ENCODE measurements around the gene GSTM4.

The GSTM4 gene

DNA sequence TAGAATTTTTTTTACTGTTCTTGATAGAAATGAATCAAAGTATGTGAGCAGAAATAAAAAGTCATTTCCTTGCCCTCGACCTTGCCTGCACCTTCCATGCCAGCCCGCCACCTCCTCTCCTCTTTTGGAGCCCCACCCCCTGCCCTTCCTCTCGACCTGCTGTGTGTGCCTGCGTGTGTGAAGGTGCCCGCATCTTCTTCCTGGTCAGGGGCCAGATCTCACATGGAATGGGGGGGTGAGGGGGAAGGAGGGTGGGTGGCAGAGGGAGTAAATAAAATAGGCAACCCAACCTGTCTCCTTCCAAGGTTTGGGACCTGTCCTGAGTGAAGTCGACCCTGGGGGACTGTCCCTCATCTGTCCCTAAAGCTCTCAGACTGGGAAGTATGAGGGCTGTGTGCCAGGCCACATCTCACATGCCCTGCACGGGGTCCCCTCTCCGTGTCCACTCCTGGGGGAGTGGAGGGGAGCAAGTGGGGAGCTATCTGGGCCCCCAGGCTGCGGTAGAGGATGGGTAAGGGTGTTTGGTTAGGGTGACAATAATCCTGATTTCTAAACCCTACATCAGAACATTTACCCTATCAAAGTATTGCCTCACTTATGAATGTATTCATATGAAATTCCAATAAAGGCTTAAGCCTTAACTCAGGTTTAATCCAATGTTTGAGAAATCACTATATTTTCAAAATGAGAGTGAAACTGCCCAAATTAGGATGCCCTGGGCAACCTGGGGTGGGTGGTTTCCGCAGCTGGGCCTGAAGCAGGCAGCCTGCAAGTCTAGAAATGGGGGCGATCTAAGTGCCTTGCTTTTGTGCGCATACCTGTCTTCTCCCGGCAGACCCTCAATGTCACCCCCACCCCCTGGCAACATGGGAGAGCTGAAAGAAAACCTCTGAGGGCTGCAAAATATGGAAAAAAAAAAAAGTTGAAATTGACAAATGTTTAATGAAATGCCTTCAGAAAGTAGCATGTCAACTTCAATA lies 20.8 kb upstream of the GSTM4 start:
- intact Hi-C loops (cut with DNase I), result no loop called here
- peak in 4 of 42 donors; percentile 1 to 36 (median 24) for DNase-seq

DNA sequence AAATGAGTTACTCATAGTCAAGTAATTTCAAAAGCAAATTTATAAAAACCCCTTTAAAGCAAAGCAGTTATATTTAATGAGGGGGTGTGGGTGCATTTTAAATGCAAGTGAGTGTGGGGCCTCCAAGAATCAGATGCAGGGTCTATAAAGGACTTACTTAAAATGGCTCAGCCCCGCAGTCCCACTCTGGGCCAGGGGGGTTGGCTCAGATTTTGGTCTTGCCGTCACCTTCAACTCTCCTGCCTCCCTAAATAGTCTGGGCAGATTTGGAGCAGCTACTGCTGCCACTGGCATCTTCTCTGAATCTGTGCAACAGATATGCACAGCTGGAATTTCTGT lies 20.1 kb upstream of the GSTM4 start:
- DNase-seq, result peak in 4 of 42 donors; percentile 0 to 34 (median 12)
- intact Hi-C loops (cut with DNase I), result no loop called here

- intact Hi-C loops (cut with DNase I), result no loop called here
- peak in 15 of 42 donors; percentile 21 to 80 (median 64) for DNase-seq
Measured at GRCh38 chr1:109636201-109636952, 19.5 kb upstream of the GSTM4 start.

DNA sequence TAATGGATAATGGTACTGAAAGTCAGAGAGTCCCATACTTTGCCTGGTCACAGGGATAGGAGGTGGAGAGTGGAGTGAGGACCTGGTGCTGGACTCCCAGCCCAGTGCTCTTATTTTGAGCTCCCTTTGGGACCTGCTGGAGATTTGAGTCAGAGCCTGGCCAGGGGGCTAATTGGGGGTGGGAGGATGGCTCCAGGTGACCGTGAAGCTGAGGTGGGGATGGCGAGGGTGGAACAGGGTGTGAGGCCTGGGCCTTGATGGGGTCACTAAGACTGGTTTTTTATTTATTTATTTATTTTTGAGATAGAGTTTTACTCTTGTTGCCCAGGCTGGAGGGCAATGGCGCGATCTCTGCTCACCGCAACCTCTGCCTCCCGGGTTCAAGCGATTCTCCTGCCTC lies 18.5 kb upstream of the GSTM4 start:
- peak in 6 of 42 donors; percentile 0 to 14 (median 4) for DNase-seq
- intact Hi-C loops (cut with DNase I), result no loop called here

DNA sequence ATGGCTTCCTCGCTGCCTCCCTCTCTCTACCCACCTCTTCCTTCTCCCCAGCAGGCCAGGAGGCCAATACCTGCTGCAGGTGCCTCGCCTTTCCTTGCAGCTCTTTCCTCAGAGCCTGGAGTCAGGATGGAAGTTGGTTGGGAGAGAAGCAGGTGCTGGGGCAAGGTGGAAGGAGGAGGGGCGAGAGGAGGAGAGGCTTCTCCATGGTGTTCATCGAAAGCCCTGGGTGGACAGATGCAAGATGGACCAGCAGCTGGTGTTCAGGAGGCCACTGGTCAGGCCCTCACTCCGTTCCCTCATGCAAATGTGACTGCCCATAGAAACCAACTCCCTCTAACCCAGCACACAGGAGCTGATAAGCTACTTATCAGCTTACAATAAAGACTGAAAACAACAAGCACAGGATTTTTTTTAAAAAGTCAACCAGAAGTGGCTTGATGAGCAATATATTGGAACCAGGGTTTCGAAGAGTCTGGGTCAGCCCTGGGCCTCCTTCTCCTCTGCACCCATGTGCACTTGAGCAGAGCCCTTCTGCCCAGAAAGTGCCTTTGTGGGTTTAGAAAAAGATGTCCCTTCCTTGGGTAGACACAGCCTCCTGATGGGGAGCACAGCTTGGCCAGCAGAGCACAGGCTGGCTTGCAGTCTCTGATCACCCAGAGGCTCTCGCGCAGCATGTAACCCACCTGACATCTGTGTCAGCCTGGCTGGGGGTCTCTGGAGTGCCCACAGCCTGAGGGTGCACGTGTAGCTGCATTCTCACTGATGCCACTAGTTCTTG lies 16.6 kb upstream of the GSTM4 start:
- intact Hi-C loops (cut with DNase I), result no loop called here
- peak in 5 of 42 donors; percentile 4 to 34 (median 15) for DNase-seq

DNA sequence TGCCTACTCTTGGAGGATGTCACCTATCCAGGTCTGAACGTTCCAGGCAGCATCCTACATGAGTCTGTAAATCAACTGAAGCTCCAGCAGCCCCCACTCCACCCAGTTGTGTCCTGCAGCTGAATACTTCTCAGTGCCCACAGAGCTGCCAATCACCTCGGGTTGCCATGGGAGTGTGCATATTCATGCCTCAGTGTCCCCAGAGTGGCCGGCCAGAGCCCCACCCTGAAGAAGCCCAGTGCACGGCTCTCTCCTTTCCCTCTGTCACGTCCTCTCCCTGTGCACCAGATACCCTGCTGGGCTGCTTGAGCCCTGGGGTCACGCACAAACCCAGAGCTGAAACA lies 16.1 kb upstream of the GSTM4 start:
- DNase-seq, result peak in 8 of 42 donors; percentile 10 to 74 (median 34)
- intact Hi-C loops (cut with DNase I), result loop anchor here (5.0 to 10.0 kb wide), 2 partner anchors 137 to 345 kb away; partner anchors contain the start of gene AHCYL1

GRCh38 chr1:109640285-109640865 lies 15.5 kb upstream of the GSTM4 start:
- intact Hi-C loops (cut with DNase I), result loop anchor here (5.0 to 10.0 kb wide), 2 partner anchors 137 to 344 kb away; partner anchors contain the start of gene AHCYL1
- DNase-seq, result peak; percentile 68 to 97 (median 92)

GRCh38 chr1:109641078-109641740 lies 14.7 kb upstream of the GSTM4 start:
- intact Hi-C loops (cut with DNase I), result loop anchor here (5.0 to 10.0 kb wide), 2 partner anchors 136 to 344 kb away; partner anchors contain the start of gene AHCYL1
- DNase-seq, result peak in 4 of 42 donors; percentile 0 to 6 (median 5)

GRCh38 chr1:109641861-109642260 lies 14.0 kb upstream of the GSTM4 start:
- peak in 7 of 42 donors; percentile 1 to 47 (median 15) for DNase-seq
- intact Hi-C loops (cut with DNase I), result loop anchor here (5.0 to 10.0 kb wide), 2 partner anchors 135 to 343 kb away; partner anchors contain the start of gene AHCYL1

DNA sequence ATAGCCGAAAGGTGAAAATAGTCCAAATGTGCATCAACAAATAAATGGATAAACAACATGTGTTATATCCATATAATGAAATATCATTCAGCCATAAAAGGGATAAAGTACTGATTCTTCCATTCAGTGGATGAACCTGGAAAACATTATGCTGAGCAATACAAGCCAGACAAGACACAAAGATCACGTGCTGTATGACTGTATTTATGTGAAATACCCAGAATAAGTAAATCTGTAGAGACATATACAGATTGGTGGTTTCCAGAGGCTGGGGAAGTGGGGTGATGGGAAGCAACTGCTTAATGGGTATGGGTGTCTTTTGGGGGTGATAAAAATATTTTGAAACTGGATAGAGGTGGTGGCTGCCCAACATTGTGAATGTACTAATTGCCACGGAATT lies 13.3 kb upstream of the GSTM4 start:
- peak in 2 of 42 donors; percentile 6 to 24 for DNase-seq
- intact Hi-C loops (cut with DNase I), result loop anchor here (5.0 to 10.0 kb wide), 2 partner anchors 135 to 342 kb away; partner anchors contain the start of gene AHCYL1

- peak in 39 of 42 donors; percentile 33 to 87 (median 76) for DNase-seq
- intact Hi-C loops (cut with DNase I), result loop anchor here (5.0 to 10.0 kb wide), 2 partner anchors 134 to 341 kb away; partner anchors contain the start of gene AHCYL1
Measured at GRCh38 chr1:109643385-109644230, 12.3 kb upstream of the GSTM4 start.

DNA sequence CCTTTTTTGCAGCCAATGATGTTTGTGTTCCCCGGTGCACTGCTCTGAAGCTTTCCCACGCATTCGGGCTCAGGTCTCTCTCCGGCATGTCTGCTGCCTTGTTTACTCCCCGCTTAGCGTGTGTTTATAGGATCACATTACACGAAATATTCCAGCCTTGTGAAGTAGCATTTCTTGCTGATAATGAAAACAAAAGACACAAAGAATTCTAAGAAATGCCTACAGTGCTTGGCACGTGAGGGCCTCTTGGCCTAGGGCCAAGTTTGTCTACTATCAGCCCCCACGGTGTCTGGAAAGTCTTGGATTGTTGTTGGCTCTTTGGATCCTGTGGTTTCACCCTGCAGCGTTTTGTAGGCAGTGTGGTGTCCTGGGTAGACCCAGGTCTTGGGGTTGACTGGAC lies 11.2 kb upstream of the GSTM4 start:
- intact Hi-C loops (cut with DNase I), result loop anchor here (5.0 to 10.0 kb wide), 2 partner anchors 133 to 340 kb away; partner anchors contain the start of gene AHCYL1

DNA sequence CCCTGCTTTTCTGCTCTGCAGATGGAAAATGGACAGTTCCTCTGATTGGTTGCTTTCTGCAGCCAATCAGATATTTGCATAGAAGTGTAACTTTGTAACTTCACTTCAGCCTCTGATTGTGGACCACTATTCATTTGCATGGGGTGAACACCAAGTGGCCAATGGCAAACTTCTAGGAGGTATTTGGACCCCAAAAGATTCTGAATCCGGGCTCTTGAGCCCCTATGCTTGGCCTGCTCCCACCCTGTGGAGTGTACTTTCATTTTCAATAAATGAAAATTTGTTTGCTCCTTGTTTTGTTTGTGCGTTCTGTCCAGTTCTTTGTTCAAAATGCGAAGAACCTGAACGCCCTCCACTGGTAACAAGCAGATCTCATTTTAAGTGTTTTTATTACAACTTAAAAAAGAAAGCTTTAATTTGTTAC lies 6.4 kb upstream of the GSTM4 start:
- intact Hi-C loops (cut with DNase I), result loop anchor here (10.0 kb wide), 1 partner anchor 335 kb away; the partner anchor contains the start of gene AHCYL1
- DNase-seq, result peak in 7 of 42 donors; percentile 3 to 47 (median 23)

More for the DNA sequence above, 11.2 kb upstream of the GSTM4 start:
- peak in 1 of 42 donors; percentile 16 for DNase-seq

GRCh38 chr1:109650609-109651008 lies 5.3 kb upstream of the GSTM4 start:
- intact Hi-C loops (cut with DNase I), result no loop called here
- peak in 1 of 42 donors; percentile 24 for DNase-seq

DNA sequence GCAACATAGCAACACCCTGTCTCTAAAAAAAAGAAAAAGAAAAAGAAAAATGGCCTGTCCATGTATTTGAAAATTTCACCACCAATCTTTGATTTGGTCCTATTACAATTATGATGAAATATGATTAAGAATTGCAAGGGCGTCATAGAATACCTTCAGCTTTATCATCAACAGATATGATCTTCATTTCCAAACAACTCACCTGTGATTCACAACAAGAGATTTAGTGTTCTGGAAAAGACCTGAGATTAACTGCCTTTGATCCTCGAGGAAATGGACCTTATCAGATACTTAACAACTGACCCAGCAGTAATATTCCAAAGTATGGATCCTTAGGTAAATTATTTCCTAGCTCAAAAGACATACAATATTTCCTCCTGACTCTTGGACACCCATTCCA lies 3.5 kb upstream of the GSTM4 start:
- intact Hi-C loops (cut with DNase I), result no loop called here

GRCh38 chr1:109653306-109653705 lies 2.6 kb upstream of the GSTM4 start:
- DNase-seq, result peak in 1 of 42 donors; percentile 7
- intact Hi-C loops (cut with DNase I), result no loop called here

More for the DNA sequence above, 3.5 kb upstream of the GSTM4 start:
- no peak for DNase-seq
